Measurements from ENCODE around the gene PROB1. TPM values are rescaled to one million over a fixed set of nuclear protein-coding genes. Genes with fewer than 3 reads are reported as not detected.
"Not testable (repeated sequence)": the region's sequence is repeated elsewhere in the genome, so short reads cannot be mapped to it uniquely, and the experiment has no call there.

The PROB1 gene
- total RNA-seq, 2 donors from 2014 or later = 1.9 to 4.9 TPM

GRCh38 chr5:139390639-139391569 lies 4.0 kb downstream of the PROB1 start:
- no peak for ATAC-seq (ENCODE audit: insufficient number of reproducible peaks, low FRiP score, low read depth)
- Histone ChIP-seq H3K9me3 (no peaks in the 10 kb centered on the region), H3K27me3 (replicated peaks; ENCODE audit: insufficient read depth) (no peaks in the 10 kb centered on the region), H3K4me1 (ENCODE audit: control insufficient read depth in 1 of 2, low read depth in 2 of 2) (peaks cover 9 to 43% of the 10 kb centered on the region in 2 donors), H3K27ac (no peak overlapping the region), H3K4me3 (no peak overlapping the region), H3K36me3 (no peaks in the 10 kb centered on the region)
- DNase-seq (ENCODE audit: low spot score) = no peak
- TF ChIP-seq CTCF (IDR thresholded peaks at IDR 0.05) = no peak

GRCh38 chr5:139389701-139390638 lies 4.9 kb downstream of the PROB1 start, which contains the start of gene MZB1:
Gene MZB1, minus strand, starts transcription at chr5:139389913. Its CDS starts 57 bp downstream, at chr5:139389856.
- DNase-seq (ENCODE audit: low spot score) (no peak), ATAC-seq (ENCODE audit: insufficient number of reproducible peaks, low FRiP score, low read depth) (no peak)
- H3K36me3 ChIP-seq = no peaks in the 10 kb centered on the region
- peaks cover 9 to 35% of the 10 kb centered on the region in 2 donors for H3K4me1 ChIP-seq (ENCODE audit: control insufficient read depth in 1 of 2, low read depth in 2 of 2)
- no peak within 1 kb of the TSS for H3K4me3 ChIP-seq
- H3K27me3 ChIP-seq (replicated peaks; ENCODE audit: insufficient read depth) = no peaks in the 10 kb centered on the region
- H3K9me3 ChIP-seq = no peaks in the 10 kb centered on the region
- H3K27ac ChIP-seq = no peak within 1 kb of the TSS
- no peak for TF ChIP-seq CTCF (IDR thresholded peaks at IDR 0.05)

GRCh38 chr5:139388198-139388821 lies 6.6 kb downstream of the PROB1 start:
- no peak for ATAC-seq (ENCODE audit: insufficient number of reproducible peaks, low FRiP score, low read depth)
- no peak for TF ChIP-seq CTCF (IDR thresholded peaks at IDR 0.05)
- Histone ChIP-seq H3K4me3 (no peak overlapping the region), H3K9me3 (no peaks in the 10 kb centered on the region), H3K27me3 (replicated peaks; ENCODE audit: insufficient read depth) (no peaks in the 10 kb centered on the region), H3K36me3 (no peaks in the 10 kb centered on the region), H3K4me1 (ENCODE audit: control insufficient read depth in 1 of 2, low read depth in 2 of 2) (peaks cover 3 to 26% of the 10 kb centered on the region in 2 donors), H3K27ac (no peak overlapping the region)
- DNase-seq (ENCODE audit: low spot score) = no peak

- Histone ChIP-seq H3K4me3 (no peak overlapping the region), H3K9me3 (no peaks in the 10 kb centered on the region), H3K27me3 (replicated peaks; ENCODE audit: insufficient read depth) (no peaks in the 10 kb centered on the region), H3K36me3 (no peaks in the 10 kb centered on the region), H3K4me1 (ENCODE audit: control insufficient read depth in 1 of 2, low read depth in 2 of 2) (peaks cover 3 to 20% of the 10 kb centered on the region in 2 donors), H3K27ac (no peak overlapping the region)
- DNase-seq (ENCODE audit: low spot score) (no peak), ATAC-seq (ENCODE audit: insufficient number of reproducible peaks, low FRiP score, low read depth) (no peak)
- TF ChIP-seq CTCF (IDR thresholded peaks at IDR 0.05) = no peak
Measured at GRCh38 chr5:139387611-139388197, 7.2 kb downstream of the PROB1 start.

GRCh38 chr5:139386956-139387355 lies 7.9 kb downstream of the PROB1 start:
- DNase-seq (ENCODE audit: low spot score); H3K9me3 ChIP-seq: not testable (repeated sequence)

More at GRCh38 chr5:139386956-139387355, 7.9 kb downstream of the PROB1 start:
- H3K27ac ChIP-seq; ATAC-seq (ENCODE audit: insufficient number of reproducible peaks, low FRiP score, low read depth); H3K36me3 ChIP-seq; H3K4me3 ChIP-seq; H3K27me3 ChIP-seq (replicated peaks; ENCODE audit: insufficient read depth): not testable (repeated sequence)
- peaks cover 3 to 13% of the 10 kb centered on the region in 2 donors for H3K4me1 ChIP-seq (ENCODE audit: control insufficient read depth in 1 of 2, low read depth in 2 of 2)

All from thoracic aorta (tissue), 2 donors.